ENCODE measurements around the gene SUGCT.
"Not testable (repeated sequence)": the region's sequence is repeated elsewhere in the genome, so short reads cannot be mapped to it uniquely, and the experiment has no call there.

- TF ChIP-seq, protein P1, sequence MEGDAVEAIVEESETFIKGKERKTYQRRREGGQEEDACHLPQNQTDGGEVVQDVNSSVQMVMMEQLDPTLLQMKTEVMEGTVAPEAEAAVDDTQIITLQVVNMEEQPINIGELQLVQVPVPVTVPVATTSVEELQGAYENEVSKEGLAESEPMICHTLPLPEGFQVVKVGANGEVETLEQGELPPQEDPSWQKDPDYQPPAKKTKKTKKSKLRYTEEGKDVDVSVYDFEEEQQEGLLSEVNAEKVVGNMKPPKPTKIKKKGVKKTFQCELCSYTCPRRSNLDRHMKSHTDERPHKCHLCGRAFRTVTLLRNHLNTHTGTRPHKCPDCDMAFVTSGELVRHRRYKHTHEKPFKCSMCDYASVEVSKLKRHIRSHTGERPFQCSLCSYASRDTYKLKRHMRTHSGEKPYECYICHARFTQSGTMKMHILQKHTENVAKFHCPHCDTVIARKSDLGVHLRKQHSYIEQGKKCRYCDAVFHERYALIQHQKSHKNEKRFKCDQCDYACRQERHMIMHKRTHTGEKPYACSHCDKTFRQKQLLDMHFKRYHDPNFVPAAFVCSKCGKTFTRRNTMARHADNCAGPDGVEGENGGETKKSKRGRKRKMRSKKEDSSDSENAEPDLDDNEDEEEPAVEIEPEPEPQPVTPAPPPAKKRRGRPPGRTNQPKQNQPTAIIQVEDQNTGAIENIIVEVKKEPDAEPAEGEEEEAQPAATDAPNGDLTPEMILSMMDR (conservative IDR thresholded peaks at IDR 0.05 in 1 of 2, IDR thresholded peaks at IDR 0.05 in 1 of 2; ENCODE audit: extremely low read depth in 1 of 2, insufficient read depth in 1 of 2, low read depth in 1 of 2, low read length in 2 of 2) = not testable (repeated sequence)
- TF ChIP-seq EZH2 (IDR thresholded peaks at IDR 0.05; ENCODE audit: borderline replicate concordance, low read length) = not testable (repeated sequence)
Observed at GRCh38 chr7:40122100-40122939, 12.5 kb upstream of the SUGCT start.
